ENCODE measurements around the gene HTR3E.
A peak's percentile ranks its signal among the peaks of the same experiment; 100 is the strongest.
"Not testable (repeated sequence)": the region's sequence is repeated elsewhere in the genome, so short reads cannot be mapped to it uniquely, and the experiment has no call there.

The HTR3E gene

GRCh38 chr3:184116017-184116416, 19.2 kb downstream of the HTR3E start:
- no peak for DNase-seq (ENCODE audit: low spot score)

GRCh38 chr3:184117636-184118035, 20.8 kb downstream of the HTR3E start:
- DNase-seq (ENCODE audit: low spot score), result no peak

- DNase-seq (ENCODE audit: low spot score), result not testable (repeated sequence)
Observed at GRCh38 chr3:184121031-184121430, 24.2 kb downstream of the HTR3E start.

GRCh38 chr3:184126006-184126405, 29.1 kb downstream of the HTR3E start:
- DNase-seq (ENCODE audit: low spot score), result no peak

GRCh38 chr3:184129012-184129411, 32.1 kb downstream of the HTR3E start:
- DNase-seq (ENCODE audit: low spot score), result peak; percentile 36

GRCh38 chr3:184132945-184133344, 36.1 kb downstream of the HTR3E start:
- no peak for DNase-seq (ENCODE audit: low spot score)

- peak; percentile 17 for DNase-seq (ENCODE audit: low spot score)
Observed at GRCh38 chr3:184133840-184134745, 37.2 kb downstream of the HTR3E start.

GRCh38 chr3:184134746-184135148, 37.9 kb downstream of the HTR3E start:
- no peak for DNase-seq (ENCODE audit: low spot score)

- DNase-seq (ENCODE audit: low spot score), result peak; percentile 82
Observed at GRCh38 chr3:184135149-184135910, 38.5 kb downstream of the HTR3E start, which contains the start of gene EIF2B5. EIF2B5 (plus strand) TSS chr3:184135358; CDS start chr3:184135386, 28 bp downstream.

- DNase-seq (ENCODE audit: low spot score), result no peak
Observed at GRCh38 chr3:184135911-184136260, 39.0 kb downstream of the HTR3E start.

GRCh38 chr3:184140436-184140835, 43.6 kb downstream of the HTR3E start:
- no peak for DNase-seq (ENCODE audit: low spot score)

- DNase-seq (ENCODE audit: low spot score), result no peak
Observed at GRCh38 chr3:184142199-184142598, 45.3 kb downstream of the HTR3E start.

- no peak for DNase-seq (ENCODE audit: low spot score)
Observed at GRCh38 chr3:184143327-184143726, 46.5 kb downstream of the HTR3E start.

GRCh38 chr3:184144505-184144904, 47.6 kb downstream of the HTR3E start:
- no peak for DNase-seq (ENCODE audit: low spot score)

- peak; percentile 72 for DNase-seq (ENCODE audit: low spot score)
Observed at GRCh38 chr3:184145111-184145524, 48.3 kb downstream of the HTR3E start.

- DNase-seq (ENCODE audit: low spot score), result no peak
Observed at GRCh38 chr3:184145751-184146270, 48.9 kb downstream of the HTR3E start.

GRCh38 chr3:184148076-184148475, 51.2 kb downstream of the HTR3E start:
- DNase-seq (ENCODE audit: low spot score), result no peak

- no peak for DNase-seq (ENCODE audit: low spot score)
Observed at GRCh38 chr3:184149123-184149522, 52.3 kb downstream of the HTR3E start.

GRCh38 chr3:184149770-184150169, 52.9 kb downstream of the HTR3E start:
- DNase-seq (ENCODE audit: low spot score), result not testable (repeated sequence)

- peak; percentile 51 for DNase-seq (ENCODE audit: low spot score)
Observed at GRCh38 chr3:184154885-184155643, 58.2 kb downstream of the HTR3E start, which contains the start of gene DVL3. DVL3 (plus strand) TSS chr3:184155377; CDS start chr3:184155636, 259 bp downstream.

- DNase-seq (ENCODE audit: low spot score), result no peak
Observed at GRCh38 chr3:184155644-184156521, 59.0 kb downstream of the HTR3E start.
